DMS153 treated with DMSO at 0.1 percent for 48 hours (cell line): ENCODE measurements around the gene AHNAK.
"Not testable (repeated sequence)": the region's sequence is repeated elsewhere in the genome, so short reads cannot be mapped to it uniquely, and the experiment has no call there.

Source experiments
- DNase-seq: peaks from one replicate; lab custom pipeline; 2025; ENCODE audit not compliant: unreplicated experiment; lab: John Stamatoyannopoulos, UW

Gene AHNAK, protein sequence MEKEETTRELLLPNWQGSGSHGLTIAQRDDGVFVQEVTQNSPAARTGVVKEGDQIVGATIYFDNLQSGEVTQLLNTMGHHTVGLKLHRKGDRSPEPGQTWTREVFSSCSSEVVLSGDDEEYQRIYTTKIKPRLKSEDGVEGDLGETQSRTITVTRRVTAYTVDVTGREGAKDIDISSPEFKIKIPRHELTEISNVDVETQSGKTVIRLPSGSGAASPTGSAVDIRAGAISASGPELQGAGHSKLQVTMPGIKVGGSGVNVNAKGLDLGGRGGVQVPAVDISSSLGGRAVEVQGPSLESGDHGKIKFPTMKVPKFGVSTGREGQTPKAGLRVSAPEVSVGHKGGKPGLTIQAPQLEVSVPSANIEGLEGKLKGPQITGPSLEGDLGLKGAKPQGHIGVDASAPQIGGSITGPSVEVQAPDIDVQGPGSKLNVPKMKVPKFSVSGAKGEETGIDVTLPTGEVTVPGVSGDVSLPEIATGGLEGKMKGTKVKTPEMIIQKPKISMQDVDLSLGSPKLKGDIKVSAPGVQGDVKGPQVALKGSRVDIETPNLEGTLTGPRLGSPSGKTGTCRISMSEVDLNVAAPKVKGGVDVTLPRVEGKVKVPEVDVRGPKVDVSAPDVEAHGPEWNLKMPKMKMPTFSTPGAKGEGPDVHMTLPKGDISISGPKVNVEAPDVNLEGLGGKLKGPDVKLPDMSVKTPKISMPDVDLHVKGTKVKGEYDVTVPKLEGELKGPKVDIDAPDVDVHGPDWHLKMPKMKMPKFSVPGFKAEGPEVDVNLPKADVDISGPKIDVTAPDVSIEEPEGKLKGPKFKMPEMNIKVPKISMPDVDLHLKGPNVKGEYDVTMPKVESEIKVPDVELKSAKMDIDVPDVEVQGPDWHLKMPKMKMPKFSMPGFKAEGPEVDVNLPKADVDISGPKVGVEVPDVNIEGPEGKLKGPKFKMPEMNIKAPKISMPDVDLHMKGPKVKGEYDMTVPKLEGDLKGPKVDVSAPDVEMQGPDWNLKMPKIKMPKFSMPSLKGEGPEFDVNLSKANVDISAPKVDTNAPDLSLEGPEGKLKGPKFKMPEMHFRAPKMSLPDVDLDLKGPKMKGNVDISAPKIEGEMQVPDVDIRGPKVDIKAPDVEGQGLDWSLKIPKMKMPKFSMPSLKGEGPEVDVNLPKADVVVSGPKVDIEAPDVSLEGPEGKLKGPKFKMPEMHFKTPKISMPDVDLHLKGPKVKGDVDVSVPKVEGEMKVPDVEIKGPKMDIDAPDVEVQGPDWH (N-terminal part only)

DNA sequence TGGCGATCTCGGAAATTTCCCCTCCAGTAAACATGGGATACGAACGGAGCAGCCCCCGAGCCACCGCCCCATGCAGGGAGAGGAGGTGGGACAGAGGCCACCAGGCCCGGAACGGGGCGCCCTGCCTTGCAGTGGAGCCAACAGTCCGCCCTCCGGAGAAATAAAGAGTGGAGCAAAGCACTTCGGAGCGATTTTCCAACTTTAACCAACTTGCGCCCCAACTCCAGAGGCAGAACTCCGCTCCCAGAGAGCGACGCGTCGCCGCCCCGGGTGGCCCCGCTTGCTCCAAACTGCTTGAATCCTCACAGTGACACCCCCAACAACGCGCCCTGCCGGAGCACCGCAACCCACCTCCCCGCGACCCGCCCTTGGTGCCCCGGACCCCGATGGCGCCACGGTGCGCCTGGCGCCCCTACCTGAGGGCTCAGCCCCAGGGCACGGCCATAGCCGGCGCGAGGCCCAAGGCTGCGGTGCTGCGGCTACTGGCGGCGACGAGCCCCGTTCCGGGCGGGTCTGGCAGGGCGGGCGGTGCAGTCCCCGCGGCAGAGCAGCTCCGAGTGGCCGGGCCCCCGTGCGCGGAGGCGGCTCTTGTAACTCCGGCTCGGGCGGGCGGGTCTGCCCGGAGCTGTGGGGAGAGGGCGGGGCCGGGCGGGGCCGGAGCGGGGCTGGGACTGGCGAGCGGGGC lies at the start of gene AHNAK:
Gene AHNAK (minus strand): TSS at position 563 of the 685 bp plus-strand sequence. CDS start 10,708 bp downstream, outside the sequence.
- no peak for DNase-seq

DNA sequence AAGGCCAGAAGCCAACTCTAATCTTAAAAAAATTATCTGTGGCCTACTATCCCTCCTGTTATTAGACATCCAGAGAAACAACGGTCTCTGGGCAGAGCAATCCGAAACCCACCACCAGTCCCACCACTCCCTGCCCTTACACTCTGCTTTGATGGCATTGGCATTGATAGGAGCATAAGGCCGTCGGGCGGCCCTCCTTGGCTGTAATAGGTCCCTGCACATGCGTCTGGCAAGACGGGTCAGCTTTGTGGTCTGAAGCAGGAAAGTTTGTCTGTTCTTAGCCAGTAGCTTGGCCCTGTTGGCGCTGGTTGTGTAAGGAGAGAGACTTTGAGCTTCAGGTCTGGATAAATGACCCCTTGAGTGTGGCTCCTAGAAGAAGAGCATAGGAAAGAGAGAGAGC lies 48.5 kb upstream of the AHNAK start:
- no peak for DNase-seq

DNA sequence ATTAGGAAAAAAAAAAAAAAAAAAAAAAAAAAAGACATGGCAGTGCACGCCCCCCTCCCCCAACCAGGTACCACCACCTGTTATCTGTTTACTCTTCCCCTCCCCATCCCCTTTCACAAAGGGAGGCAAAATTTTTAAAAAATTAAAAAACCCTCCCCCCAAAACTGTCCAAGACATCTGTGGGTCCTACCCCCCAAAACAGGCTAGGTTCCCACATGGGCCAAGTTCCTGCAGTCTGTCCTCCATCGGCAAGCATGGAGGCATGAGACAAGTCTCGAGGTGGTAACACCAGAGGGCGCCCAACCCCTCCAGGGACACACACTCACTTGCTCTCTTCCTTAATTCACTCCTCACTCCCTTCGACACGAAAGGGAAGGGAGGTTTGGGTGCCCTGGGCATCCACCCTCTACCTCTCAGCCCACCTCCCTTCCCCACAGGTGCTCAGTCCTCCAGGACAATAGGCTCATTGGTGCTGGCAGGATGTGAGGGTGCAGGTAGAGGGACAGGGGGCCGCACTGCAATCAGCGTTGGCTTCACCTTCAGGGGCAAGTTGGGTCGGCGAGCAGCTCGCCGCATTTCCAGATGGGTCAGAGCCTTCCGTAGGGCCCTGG lies 46.9 kb upstream of the AHNAK start:
- peak; percentile 51 for DNase-seq

DNA sequence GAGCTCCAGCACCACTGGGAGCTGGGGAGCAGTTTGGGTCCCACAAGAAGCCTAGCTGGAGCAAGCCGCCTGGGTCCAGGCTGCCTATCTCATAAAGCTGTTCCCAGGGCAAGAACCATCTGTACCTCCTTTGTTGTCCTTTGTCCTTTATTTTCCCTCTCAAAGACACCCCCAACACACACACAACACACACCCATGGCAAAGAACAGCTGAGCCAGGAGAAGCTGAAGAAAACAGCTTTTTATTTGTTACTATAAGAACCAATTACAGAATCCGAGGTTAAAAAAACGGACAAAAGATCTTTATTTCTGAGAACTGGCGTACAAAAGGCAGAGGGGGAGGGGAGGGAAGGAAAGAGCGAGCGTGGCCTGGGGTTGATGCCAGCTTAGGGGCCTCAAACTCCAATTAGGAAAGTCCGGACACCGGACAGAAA lies 46.4 kb upstream of the AHNAK start:
- DNase-seq: no peak

DNA sequence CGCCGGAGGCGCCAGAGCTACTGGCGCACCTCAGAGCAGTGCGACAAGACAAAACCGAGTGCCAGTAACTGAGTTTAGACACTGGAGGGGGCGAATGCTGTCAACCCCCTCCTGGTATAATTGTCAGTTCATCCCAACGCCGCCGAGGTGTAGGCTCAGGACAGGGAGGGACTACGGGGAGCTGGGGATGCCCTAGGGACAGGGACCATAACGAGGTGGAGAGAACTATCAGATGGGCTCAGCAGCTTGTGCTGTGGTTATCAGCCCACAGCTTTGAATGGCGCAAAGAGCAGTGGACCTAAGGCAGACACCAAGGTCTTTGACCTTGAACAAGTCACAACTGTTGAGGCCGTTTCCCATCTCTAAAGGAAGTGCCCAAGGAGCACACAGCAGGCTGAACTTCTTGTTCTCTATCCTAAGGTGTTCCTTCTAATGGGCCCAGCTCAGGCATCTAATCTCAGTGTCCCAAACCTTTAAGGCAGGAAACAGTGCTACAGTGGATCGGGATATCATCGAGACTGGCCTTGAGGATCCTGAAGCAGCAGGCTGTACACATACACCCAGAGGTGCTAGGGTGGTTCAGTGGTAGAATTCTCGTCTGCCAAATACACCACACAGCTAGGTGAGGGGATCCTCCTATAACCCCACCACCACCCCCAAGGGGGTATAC lies 45.7 kb upstream of the AHNAK start:
- no peak for DNase-seq

DNA sequence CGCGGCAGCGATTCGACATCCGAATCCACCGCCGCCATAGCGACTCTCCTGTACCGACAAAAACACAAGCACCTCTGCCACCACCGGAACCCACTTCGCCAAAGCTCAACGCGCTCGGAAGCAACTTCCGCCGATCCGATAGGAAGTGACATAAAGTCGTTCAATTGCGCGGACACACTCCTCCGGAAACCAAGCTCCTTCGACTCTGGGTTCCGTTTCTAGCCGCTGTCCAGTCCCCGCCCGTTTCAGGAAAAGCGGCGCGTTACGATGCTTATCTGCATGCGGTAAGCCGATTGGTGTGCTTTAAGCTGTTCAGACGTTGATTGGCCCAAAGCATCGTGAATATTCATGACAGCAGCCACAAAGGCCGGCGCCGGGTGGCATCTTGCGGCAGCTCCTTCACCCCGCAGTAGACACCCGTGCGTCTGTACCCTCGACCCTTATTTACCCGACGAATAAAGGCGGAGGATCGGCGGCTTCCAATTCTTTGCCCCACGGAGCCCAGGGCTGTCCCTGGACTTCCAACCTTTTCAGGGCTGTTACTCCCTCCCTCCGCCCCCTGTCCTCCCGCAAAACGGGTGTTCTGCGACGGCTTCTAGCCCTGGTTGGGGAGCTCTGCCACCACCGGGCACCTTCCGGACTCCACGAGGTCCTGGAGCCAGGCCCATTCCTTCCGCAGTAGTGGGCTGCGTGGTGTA lies 45.0 kb upstream of the AHNAK start, which contains the start of gene TUT1:
Gene TUT1 (minus strand): TSS at position 76 of the 698 bp plus-strand sequence. CDS start 38 bp downstream, at position 38.
- peak; percentile 97 for DNase-seq

DNA sequence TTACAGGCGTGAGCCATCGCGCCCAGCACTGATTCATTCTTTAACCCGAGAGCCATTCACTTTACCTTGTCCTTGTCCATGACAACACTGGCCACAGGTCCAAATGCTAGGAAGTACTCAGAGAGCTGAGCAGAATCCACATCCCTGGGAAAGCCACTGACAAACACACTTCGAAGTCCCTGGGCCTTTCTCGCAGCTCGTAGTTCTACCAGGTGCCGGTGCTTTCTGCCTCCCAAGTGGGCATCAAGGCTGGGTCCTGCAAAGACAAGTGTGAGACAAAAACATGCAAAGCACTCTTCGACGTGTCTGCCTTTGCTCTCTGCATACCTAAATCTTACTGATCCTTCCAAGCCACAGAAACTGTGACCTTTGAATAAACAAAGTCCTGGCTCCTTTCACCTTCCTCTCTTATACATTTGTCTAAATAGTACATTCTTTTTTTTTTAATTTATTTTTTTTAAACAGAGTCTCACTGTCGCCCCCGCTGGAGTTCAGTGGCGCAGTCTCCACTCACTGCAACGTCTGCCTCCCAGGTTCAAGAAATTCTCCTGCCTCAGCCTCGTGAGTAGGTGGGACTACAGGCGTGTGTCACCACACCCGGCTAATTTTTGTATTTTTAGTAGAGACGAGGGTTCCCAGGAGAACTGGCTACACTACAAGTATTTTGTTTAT lies 42.5 kb upstream of the AHNAK start:
- DNase-seq: no peak

DNA sequence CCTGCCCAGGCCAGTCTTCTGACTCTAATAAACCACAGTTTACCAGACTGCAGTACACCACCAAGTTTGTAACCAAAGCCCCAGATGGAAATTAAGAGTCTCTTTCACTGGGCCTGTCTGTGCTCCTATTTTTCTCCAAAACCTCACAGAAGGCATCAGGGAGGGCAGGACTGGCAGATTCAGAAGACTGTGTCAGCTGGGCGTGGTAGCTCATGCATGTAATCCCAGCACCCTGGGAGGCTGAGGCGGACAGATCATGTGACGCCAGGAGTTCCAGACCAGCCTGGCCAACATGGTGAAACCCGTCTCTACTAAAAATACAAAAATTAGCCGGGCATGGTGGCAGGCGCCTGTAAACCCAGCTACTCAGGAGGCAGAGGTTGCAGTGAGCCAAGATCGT lies 38.8 kb upstream of the AHNAK start:
- not testable (repeated sequence) for DNase-seq

DNA sequence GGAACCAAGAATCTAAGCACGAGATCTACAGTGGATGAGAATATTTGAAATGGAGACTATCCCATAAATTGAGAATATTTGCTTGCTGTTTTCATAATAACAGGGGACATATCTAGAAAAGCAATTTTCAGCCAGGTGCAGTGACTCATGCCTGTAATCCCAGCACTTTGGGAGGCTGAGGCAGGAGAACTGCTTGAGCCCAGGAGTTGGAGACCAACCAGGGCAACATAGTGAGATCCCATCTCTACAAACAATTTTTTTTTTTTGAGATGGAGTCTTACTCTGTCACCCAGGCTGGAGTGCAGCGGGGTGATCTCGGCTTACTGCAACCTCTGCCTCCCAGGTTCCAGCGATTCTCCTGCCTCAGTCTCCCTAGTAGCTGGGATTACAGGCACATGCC lies 35.1 kb upstream of the AHNAK start:
- not testable (repeated sequence) for DNase-seq

DNA sequence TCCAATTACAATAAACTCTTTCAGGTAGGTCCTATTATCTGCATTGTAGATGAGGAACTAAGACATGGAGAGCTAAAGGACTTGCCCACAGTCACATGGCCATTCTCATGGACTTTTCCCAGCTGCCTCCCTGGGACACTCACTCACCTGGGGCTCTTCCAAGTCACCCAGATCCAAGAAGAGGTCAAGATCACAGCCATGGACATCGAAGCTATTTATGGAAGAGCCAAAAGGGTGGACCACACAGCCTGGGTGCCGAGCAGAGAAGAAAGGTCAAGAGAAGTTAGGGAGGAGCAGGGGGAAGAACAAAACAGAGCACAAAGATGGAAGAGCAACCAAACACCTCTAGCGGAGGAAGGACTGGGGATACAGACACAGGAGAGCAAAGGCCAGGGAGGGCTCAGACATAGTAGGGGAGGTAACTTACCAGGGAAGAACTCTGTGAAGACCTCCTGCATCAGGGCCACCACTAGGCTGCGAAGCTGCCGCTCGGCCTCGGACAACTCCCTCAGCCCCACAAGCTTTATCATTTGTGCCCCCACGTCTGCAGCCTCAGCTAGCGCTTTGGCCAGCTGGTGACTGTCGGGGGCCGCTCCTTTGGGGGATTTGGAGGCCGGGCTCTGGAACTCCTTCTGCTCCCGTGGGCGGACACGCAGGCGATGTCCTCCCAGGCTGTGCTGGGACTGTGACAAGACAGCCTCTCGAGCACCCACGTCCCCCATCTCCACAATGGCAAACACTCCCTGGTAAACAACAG lies 34.5 kb upstream of the AHNAK start:
- no peak for DNase-seq

DNA sequence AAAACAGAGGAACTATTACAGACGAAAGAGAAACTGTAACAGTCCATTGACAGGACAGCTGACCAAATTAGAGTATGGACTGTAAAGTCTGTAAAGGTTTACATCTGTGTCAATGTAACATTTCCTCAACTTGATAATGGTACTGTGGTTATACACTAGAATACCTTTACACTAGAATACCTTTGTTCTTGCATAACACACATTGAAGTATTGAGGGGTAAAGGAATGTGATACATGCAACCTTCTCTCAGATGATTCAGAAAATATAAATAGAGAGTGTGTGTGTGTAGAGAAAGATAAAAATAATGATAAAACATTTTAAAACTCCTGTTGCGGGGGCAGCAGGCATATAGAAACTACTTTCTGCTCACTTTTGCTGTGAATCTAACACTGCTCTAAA lies 32.6 kb upstream of the AHNAK start:
- no peak for DNase-seq

DNA sequence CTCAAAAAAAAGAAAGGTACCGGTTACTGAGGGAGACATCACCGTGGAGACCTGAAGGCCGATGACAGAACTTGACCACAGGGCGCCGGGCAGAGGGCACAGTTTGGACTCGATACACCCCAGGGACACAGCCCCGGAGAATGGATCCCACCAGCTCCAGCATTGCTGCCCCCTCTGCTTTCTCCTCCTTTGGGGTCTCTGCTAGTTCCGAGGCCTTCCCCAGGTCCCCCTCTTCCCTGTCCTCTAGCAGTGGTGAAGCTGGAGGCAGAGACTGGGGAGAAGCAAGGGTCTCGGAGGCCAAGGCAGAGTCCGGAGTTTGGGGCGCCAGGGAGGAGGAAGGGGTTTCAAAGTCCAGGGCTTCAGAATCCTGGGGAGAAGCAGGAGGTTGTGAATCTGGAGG lies 31.9 kb upstream of the AHNAK start:
- no peak for DNase-seq

DNA sequence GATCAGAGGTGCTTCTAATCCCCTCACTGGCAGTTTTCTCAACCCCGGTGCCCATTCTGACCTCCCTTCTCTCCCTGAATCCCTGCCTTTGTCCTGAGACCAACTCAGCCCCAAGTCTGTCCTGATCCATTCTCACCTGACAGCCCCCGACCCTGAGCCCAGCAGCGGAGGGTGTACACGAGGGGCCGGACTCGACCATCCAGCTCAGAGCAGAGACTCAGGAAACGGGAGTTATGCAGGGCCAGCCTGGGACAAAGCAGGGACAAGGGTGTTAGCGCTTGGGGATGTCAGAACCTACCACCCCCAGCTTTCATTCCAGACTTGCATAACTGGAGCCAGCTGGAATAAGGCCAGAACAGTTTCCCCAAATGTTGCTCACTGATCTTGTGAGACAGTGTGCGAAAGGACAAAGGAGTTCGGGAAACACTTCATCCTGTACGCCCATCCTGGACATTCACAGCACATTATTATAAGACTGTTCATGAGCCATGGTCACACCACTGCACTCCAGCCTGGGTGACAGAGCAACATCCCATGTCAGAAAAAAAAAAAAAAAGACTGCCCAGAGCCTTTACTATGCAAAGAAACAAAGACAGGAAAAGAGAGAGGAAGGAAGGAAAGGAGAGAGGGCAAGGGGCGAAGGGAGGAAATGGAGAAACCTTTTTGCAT lies 30.6 kb upstream of the AHNAK start:
- no peak for DNase-seq

DNA sequence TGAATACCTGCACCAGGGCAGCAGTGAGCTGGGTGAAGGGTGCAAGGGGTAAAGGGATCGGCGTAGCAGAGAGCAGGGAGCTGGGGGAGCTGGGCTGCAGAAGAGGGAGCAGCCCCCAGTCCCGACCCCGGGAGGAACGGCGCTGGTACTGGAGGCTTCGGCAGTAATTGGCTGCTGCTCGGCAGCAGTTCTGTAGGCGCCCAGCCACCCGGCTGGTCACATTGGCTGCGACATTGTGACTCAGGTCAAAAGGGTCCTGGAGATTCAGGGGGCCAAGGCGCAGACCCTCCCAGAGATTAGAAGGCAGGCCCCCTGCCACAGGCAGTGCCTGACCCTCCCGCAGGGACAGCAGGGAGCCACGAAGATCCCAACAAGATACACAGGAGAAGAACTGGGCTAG lies 29.2 kb upstream of the AHNAK start:
- DNase-seq: no peak

DNA sequence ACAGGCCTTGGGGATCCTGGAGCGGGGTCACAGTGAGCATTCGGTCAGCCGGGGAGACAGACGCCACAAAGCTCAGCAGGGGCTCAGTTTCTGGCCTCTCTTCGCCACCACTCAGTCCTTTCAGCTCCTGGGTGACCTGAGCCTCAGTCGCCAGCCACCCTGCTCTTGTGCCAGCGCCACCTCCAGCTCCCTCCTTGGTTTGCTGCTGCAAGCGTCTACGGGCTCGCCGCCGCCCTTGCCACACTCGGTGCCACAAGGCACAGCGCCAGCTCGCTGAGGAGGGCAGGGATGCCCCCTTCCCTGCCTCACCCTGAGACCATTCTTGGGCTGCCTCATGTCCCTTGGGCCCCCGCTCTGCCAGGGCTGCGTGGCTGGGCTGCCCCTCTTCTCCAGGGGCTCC lies 28.6 kb upstream of the AHNAK start:
- no peak for DNase-seq

DNA sequence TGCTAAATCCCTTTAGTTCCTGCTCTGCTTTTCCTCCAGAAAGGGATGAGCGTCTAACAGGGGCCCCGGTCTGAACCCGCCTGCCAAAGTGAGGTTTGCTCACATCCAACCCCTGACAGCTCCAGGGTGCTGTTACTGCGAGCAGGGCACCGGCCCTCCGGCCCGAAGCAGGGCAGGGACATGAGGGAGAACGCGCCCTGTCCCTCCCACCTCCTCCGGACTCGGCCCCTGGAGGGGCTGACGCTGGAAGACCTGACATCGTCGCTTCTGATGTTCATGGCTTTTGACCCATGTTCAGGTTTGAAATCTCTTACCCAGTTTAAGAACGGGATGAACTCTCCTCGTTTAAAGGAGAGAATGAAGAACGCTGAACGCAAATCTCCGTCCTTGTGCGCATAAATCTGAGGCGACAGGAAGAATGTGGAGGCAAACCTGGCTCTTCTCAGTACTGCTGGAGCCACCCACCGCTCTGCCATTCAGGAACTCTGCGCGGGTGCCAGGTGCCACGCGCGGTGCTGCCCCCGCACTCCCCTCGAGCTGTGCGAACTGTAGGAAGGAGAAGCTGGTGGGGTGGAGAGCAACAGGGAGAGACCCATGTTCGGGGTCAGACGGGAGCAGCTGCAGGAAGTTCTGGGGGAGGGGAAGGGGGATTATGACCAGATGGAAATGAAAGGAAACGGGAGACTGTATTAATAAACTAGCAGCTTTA lies 27.9 kb upstream of the AHNAK start:
- peak; percentile 11 for DNase-seq
